IMR-90 (cell line): ENCODE measurements around the gene ARGLU1.

Experiments
- BHLHE40 ChIP-seq: fragments of 150-350 bp; IDR thresholded peaks from 2 replicates; pipeline ENCODE4 v1.6.1; 2016; ENCODE audit warnings: mild to moderate bottlenecking, low read depth, low read length
- CEBPB ChIP-seq: IDR thresholded peaks from 2 replicates; pipeline ENCODE4 v1.6.1; 2012; ENCODE audit warnings: low read depth, low read length, improper control_type of control experiment
- CHD1 ChIP-seq: IDR thresholded peaks from 2 replicates; pipeline ENCODE4 v1.6.1; 2012; ENCODE audit warnings: low read depth, low read length, improper control_type of control experiment
- CTCF ChIP-seq: conservative IDR thresholded peaks from 2 replicates; pipeline ENCODE4 v1.5.1; 2012; ENCODE audit warnings: mild to moderate bottlenecking, low read depth, low read length, improper control_type of control experiment
- ELK1 ChIP-seq: fragments of 150-350 bp; IDR thresholded peaks from 2 replicates; pipeline ENCODE4 v1.6.1; 2016; ENCODE audit warnings: low read depth, mild to moderate bottlenecking, low read length, moderate library complexity, borderline replicate concordance
- FOS ChIP-seq: fragments of 150-350 bp; IDR thresholded peaks from 2 replicates; pipeline ENCODE4 v1.6.1; 2016; ENCODE audit warnings: low read depth, low read length
- MAZ ChIP-seq: IDR thresholded peaks from 2 replicates; pipeline ENCODE4 v1.6.1; 2012; ENCODE audit warnings: low read depth, mild to moderate bottlenecking, low read length, improper control_type of control experiment, moderate library complexity, borderline replicate concordance
- MXI1 ChIP-seq: IDR thresholded peaks from 2 replicates; pipeline ENCODE4 v1.6.1; 2012; ENCODE audit warnings: low read depth, mild to moderate bottlenecking, low read length, moderate library complexity, borderline replicate concordance
- POLR2A ChIP-seq: IDR thresholded peaks from 2 replicates; pipeline ENCODE4 v1.6.1; 2012; ENCODE audit warnings: mild to moderate bottlenecking, low read depth, low read length
- RAD21 ChIP-seq: IDR thresholded peaks from 2 replicates; pipeline ENCODE4 v1.6.1; 2012; ENCODE audit warnings: low read length, improper control_type of control experiment
- RCOR1 ChIP-seq: IDR thresholded peaks from 2 replicates; pipeline ENCODE4 v1.6.1; 2012; ENCODE audit warnings: mild to moderate bottlenecking, low read length, improper control_type of control experiment; ENCODE audit not compliant: insufficient replicate concordance
- RFX5 ChIP-seq: IDR thresholded peaks from 2 replicates; pipeline ENCODE4 v1.8.0; 2012; ENCODE audit warnings: low read depth, mild to moderate bottlenecking, low read length, moderate library complexity
- SMC3 ChIP-seq: fragments of 150-350 bp; IDR thresholded peaks from 2 replicates; pipeline ENCODE4 v1.6.1; 2016; ENCODE audit warnings: low read depth, mild to moderate bottlenecking, antibody characterized with exemption, low read length, moderate library complexity
- USF2 ChIP-seq: fragments of 150-350 bp; IDR thresholded peaks from 2 replicates; pipeline ENCODE4 v1.6.1; 2017; ENCODE audit warnings: mild to moderate bottlenecking, antibody characterized with exemption, low read length, low read depth

GRCh38 chr13:106499113-106499512, 68.8 kb downstream of the ARGLU1 start:
- no peak for TF ChIP-seq CHD1
- TF ChIP-seq USF2, result no peak
- no peak for TF ChIP-seq MXI1
- TF ChIP-seq CTCF, result no peak
- TF ChIP-seq POLR2A, result no peak
- TF ChIP-seq SMC3, result no peak
- no peak for TF ChIP-seq CEBPB
- TF ChIP-seq RAD21, result no peak
- TF ChIP-seq RFX5, result no peak
- TF ChIP-seq MAZ, result no peak
- no peak for TF ChIP-seq RCOR1
- no peak for TF ChIP-seq BHLHE40
- no peak for TF ChIP-seq FOS
- no peak for TF ChIP-seq ELK1
